ENCODE measurements around the gene CALR.
A peak's percentile ranks its signal among the peaks of the same experiment; 100 is the strongest.
"Not testable (repeated sequence)": the region's sequence is repeated elsewhere in the genome, so short reads cannot be mapped to it uniquely, and the experiment has no call there.

Gene CALR

GRCh38 chr19:12953799-12954611 is 15.6 kb downstream of the CALR start:
- no peak for DNase-seq

GRCh38 chr19:12954612-12954962 is 16.2 kb downstream of the CALR start:
- DNase-seq: no peak

- not testable (repeated sequence) for DNase-seq
Measured at GRCh38 chr19:12955575-12955974, 17.2 kb downstream of the CALR start.

GRCh38 chr19:12955996-12956395 is 17.6 kb downstream of the CALR start:
- DNase-seq: no peak

GRCh38 chr19:12956446-12957388 is 18.3 kb downstream of the CALR start, which contains the start of gene GADD45GIP1:
Gene GADD45GIP1 (minus strand): TSS chr19:12957223. CDS start chr19:12957212, 11 bp downstream.
- DNase-seq: peak; percentile 93

GRCh38 chr19:12957389-12957952 is 19.1 kb downstream of the CALR start:
- not testable (repeated sequence) for DNase-seq

GRCh38 chr19:12959481-12959880 is 21.1 kb downstream of the CALR start:
- DNase-seq: no peak

GRCh38 chr19:12965017-12965811 is 26.8 kb downstream of the CALR start:
- peak; percentile 94 for DNase-seq

- no peak for DNase-seq
Measured at GRCh38 chr19:12965812-12966135, 27.4 kb downstream of the CALR start.

GRCh38 chr19:12967907-12968306 is 29.5 kb downstream of the CALR start:
- DNase-seq: no peak

- no peak for DNase-seq
Measured at GRCh38 chr19:12969292-12969988, 31.0 kb downstream of the CALR start, which contains the start of gene DAND5. Gene DAND5 (plus strand): TSS chr19:12969576. CDS start chr19:12969661, 85 bp downstream.

GRCh38 chr19:12970070-12970820 is 31.8 kb downstream of the CALR start:
- no peak for DNase-seq

- no peak for DNase-seq
Measured at GRCh38 chr19:12973236-12973635, 34.8 kb downstream of the CALR start.

GRCh38 chr19:12974301-12975220 is 36.2 kb downstream of the CALR start:
- DNase-seq: no peak

GRCh38 chr19:12975221-12975741 is 36.9 kb downstream of the CALR start:
- DNase-seq: no peak

GRCh38 chr19:12976109-12976508 is 37.7 kb downstream of the CALR start:
- not testable (repeated sequence) for DNase-seq

GRCh38 chr19:12979974-12980373 is 41.6 kb downstream of the CALR start:
- no peak for DNase-seq

- no peak for DNase-seq
Measured at GRCh38 chr19:12982648-12983047, 44.2 kb downstream of the CALR start.

- no peak for DNase-seq
Measured at GRCh38 chr19:12983091-12983490, 44.7 kb downstream of the CALR start.
